HepG2 (cell line): ENCODE results near the gene ZDHHC3. TPM values are rescaled to one million over a fixed set of nuclear protein-coding genes. Genes with fewer than 3 reads are reported as not detected.

Experiments used
- BRCA1 ChIP-seq: sonication (generic); formaldehyde crosslinking; IDR thresholded peaks from 2 replicates; pipeline ENCODE4 v1.4.0; 2020; ENCODE audit warnings: missing genetic modification reagents
- CBFB ChIP-seq: sonication (generic); formaldehyde crosslinking; IDR thresholded peaks from 2 replicates; pipeline ENCODE4 v1.4.0; 2020; ENCODE audit warnings: missing genetic modification reagents
- CHD4 ChIP-seq: fragments of 200-600 bp; sonication (generic); IDR thresholded peaks from 2 replicates; pipeline ENCODE4 v1.7.0; 2017; ENCODE audit warnings: mild to moderate bottlenecking, low read length, borderline replicate concordance
- E2F1 ChIP-seq: sonication (generic); formaldehyde crosslinking; IDR thresholded peaks from 2 replicates; pipeline ENCODE4 v1.5.0; 2020; ENCODE audit warnings: missing genetic modification reagents
- ELF1 ChIP-seq: sonication (generic); formaldehyde crosslinking; IDR thresholded peaks from 2 replicates; pipeline ENCODE4 v1.4.0; 2020; ENCODE audit warnings: missing genetic modification reagents
- FOXM1 ChIP-seq: sonication (generic); formaldehyde crosslinking; IDR thresholded peaks from 2 replicates; pipeline ENCODE4 v1.5.0; 2020; ENCODE audit warnings: missing genetic modification reagents
- GABPB1 ChIP-seq: IDR thresholded peaks from 2 replicates; pipeline ENCODE4 v1.6.1; 2016; ENCODE audit warnings: mild to moderate bottlenecking, missing genetic modification reagents, moderate library complexity, missing compliant biosample characterization
- GMEB1 ChIP-seq: sonication (generic); formaldehyde crosslinking; IDR thresholded peaks from 2 replicates; pipeline ENCODE4 v1.5.1; 2020; ENCODE audit warnings: missing genetic modification reagents, mild to moderate bottlenecking, borderline replicate concordance
- MAF1 ChIP-seq: sonication (generic); formaldehyde crosslinking; IDR thresholded peaks from 2 replicates; pipeline ENCODE4 v1.5.0; 2020; ENCODE audit warnings: missing genetic modification reagents, borderline replicate concordance
- MEF2D ChIP-seq: sonication (generic); formaldehyde crosslinking; IDR thresholded peaks from 2 replicates; pipeline ENCODE4 v1.5.1; 2020; ENCODE audit warnings: mild to moderate bottlenecking, missing genetic modification reagents
- POLR2A ChIP-seq, 2 experiments: IDR thresholded peaks; 2 replicates each; pipeline ENCODE4 v1.6.1; 2011; ENCODE audit warnings: low read depth in 2 of 2, low read length in 2 of 2, mild to moderate bottlenecking in 1 of 2, moderate library complexity in 1 of 2; ENCODE audit not compliant: insufficient read depth in 1 of 2
- POLR2G ChIP-seq: fragments of 200-400 bp; formaldehyde crosslinking; IDR thresholded peaks from 2 replicates; pipeline ENCODE4 v1.6.1; 2018; ENCODE audit warnings: mild to moderate bottlenecking, low read depth, low read length, moderate library complexity
- XBP1 ChIP-seq: sonication (generic); formaldehyde crosslinking; IDR thresholded peaks from 2 replicates; pipeline ENCODE4 v1.5.0; 2020; ENCODE audit warnings: missing genetic modification reagents
- ZBTB21 ChIP-seq: sonication (generic); formaldehyde crosslinking; IDR thresholded peaks from 2 replicates; pipeline ENCODE4 v1.4.0; 2020; ENCODE audit warnings: missing genetic modification reagents
- ZFYVE20 ChIP-seq: sonication (generic); formaldehyde crosslinking; IDR thresholded peaks from 2 replicates; pipeline ENCODE4 v1.8.0; 2023; ENCODE audit warnings: low read depth, mild to moderate bottlenecking, moderate library complexity, missing genetic modification reagents, borderline replicate concordance
- ZNF121 ChIP-seq: sonication (generic); formaldehyde crosslinking; IDR thresholded peaks from 2 replicates; pipeline ENCODE4 v1.5.0; 2020; ENCODE audit warnings: mild to moderate bottlenecking, missing genetic modification reagents
- ZNF143 ChIP-seq: sonication (generic); formaldehyde crosslinking; IDR thresholded peaks from 2 replicates; pipeline ENCODE4 v1.4.0; 2020; ENCODE audit warnings: missing genetic modification reagents
- ZNF17 ChIP-seq: sonication (generic); formaldehyde crosslinking; IDR thresholded peaks from 2 replicates; pipeline ENCODE4 v1.5.0; 2020; ENCODE audit warnings: mild to moderate bottlenecking, missing genetic modification reagents
- ZNF562 ChIP-seq: sonication (generic); formaldehyde crosslinking; IDR thresholded peaks from 2 replicates; pipeline ENCODE4 v1.8.0; 2022; ENCODE audit warnings: missing genetic modification reagents, borderline replicate concordance
- ZNF563 ChIP-seq: sonication (generic); formaldehyde crosslinking; IDR thresholded peaks from 2 replicates; pipeline ENCODE4 v1.8.0; 2022; ENCODE audit warnings: mild to moderate bottlenecking, moderate library complexity, missing genetic modification reagents
- ZNF674 ChIP-seq: sonication (generic); formaldehyde crosslinking; IDR thresholded peaks from 2 replicates; pipeline ENCODE4 v1.5.0; 2020; ENCODE audit warnings: low read depth, mild to moderate bottlenecking, missing genetic modification reagents
- ZNF883 ChIP-seq: sonication (generic); formaldehyde crosslinking; IDR thresholded peaks from 2 replicates; pipeline ENCODE4 v1.5.1; 2020; ENCODE audit warnings: mild to moderate bottlenecking, missing genetic modification reagents; ENCODE audit errors: not compliant biosample characterization
- polyA plus RNA-seq, 8 experiments: library from polyadenylated mRNA; depleted of rRNA in 3 of 8; stranded (reverse) in 7 of 8; unstranded in 1 of 8; fragments of >200 nt; fragmentation: Illumina TruSeq in 4 of 8; extraction: Trizol in 4 of 8; gene quantifications; 2 replicates each; pipeline versions ENCODE4 v1.2.1 to v1.2.3, GENCODE V29; 2011 to 2016; ENCODE audit warnings: low read depth in 4 of 8, missing spikeins in 1 of 8, mixed read lengths in 1 of 8; ENCODE audit not compliant: insufficient read depth in 1 of 8
- total RNA-seq, 5 experiments: library from RNA; depleted of rRNA; stranded (reverse); fragments of >200 nt; fragmentation: Illumina TruSeq; extraction: Trizol; gene quantifications; 2 replicates each; pipeline ENCODE4 v1.2.3, GENCODE V29; 2016; ENCODE audit warnings: low read depth in 1 of 5
- TF ChIP-seq, protein P1 (sequence below): sonication (generic); formaldehyde crosslinking; IDR thresholded peaks from 2 replicates; pipeline ENCODE4 v1.4.0; 2020; ENCODE audit warnings: missing genetic modification reagents

ZDHHC3 gene
- total and polyA plus RNA-seq, 2 of the 13 experiments (the other 11 are each of a cell fraction or from before 2014, with no cell fraction given): 44.1 to 65.7 TPM

DNA sequence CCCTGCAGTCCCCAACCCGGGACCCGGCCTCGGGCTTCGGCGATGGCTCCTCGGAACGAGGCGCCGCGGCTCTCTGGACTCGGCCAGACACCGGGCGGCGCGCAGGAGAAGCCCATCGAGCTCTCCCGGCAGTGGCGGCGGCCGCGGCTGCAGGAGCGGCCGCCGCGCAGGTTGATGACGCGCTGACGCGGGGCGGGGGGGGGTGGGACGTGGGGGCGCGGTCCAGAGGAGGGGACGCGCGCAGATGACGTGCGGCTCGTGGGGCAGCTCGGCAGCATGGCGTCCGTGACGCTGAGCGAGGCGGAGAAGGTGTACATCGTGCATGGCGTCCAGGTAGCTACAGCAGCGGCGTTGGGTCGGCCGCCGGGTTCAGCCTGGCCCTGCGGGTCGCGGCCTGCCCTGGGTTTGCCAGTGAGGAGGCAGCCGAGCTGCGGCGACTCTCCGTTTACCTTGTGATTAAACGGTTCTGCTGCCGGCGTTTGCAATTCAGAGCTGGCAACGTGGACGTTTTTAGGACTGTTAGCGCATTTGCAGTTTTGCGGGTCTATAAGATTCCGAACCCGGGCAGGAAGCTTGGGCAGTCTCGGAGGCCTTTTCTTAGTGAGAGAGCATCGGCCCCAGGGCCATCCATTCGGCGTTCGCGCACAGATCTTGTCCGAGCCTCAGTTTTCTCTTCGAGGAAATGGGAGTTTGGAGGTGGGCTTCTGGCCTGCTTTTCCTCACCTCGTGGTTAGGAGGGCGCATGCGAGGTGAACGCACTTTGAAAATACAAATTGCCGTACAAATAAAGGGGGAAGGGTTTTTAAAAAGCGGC is at the start of gene ZDHHC3, which contains the start of gene EXOSC7 (continued):
- TF ChIP-seq CBFB (CRISPR knock-in tag) (peak; percentile 65; the same call in 1 of the 2 replicates), MAF1 (CRISPR knock-in tag) (0 out of 2 replicates have a peak, but pooled peaks have one; percentile 26), ZBTB21 (no peak), XBP1 (CRISPR knock-in tag) (no peak), POLR2A (IDR thresholded peaks at IDR 0.05; ENCODE audit: insufficient read depth in 1 of 2, low read depth in 2 of 2, low read length in 2 of 2) (peak; percentile 90 to 92), BRCA1 (CRISPR knock-in tag) (peak; percentile 30; the same call in 1 of the 2 replicates), ZNF883 (CRISPR knock-in tag) (peak; percentile 45), ELF1 (CRISPR knock-in tag) (peak; percentile 18; the same call in 1 of the 2 replicates), ZNF17 (CRISPR knock-in tag) (no peak), ZNF562 (CRISPR knock-in tag) (no peak), POLR2G (peak; percentile 87), ZFYVE20 (no peak), E2F1 (CRISPR knock-in tag) (no peak; the same call in 1 of the 2 replicates), FOXM1 (CRISPR knock-in tag) (no peak), ZNF143 (CRISPR knock-in tag) (no peak), ZNF121 (CRISPR knock-in tag) (no peak), GMEB1 (CRISPR knock-in tag) (peak; percentile 90), ZNF674 (no peak), CHD4 (no peak), ZNF563 (CRISPR knock-in tag) (no peak), GABPB1 (CRISPR knock-in tag) (peak; percentile 80), MEF2D (CRISPR knock-in tag) (no peak)
- TF ChIP-seq, protein P1, sequence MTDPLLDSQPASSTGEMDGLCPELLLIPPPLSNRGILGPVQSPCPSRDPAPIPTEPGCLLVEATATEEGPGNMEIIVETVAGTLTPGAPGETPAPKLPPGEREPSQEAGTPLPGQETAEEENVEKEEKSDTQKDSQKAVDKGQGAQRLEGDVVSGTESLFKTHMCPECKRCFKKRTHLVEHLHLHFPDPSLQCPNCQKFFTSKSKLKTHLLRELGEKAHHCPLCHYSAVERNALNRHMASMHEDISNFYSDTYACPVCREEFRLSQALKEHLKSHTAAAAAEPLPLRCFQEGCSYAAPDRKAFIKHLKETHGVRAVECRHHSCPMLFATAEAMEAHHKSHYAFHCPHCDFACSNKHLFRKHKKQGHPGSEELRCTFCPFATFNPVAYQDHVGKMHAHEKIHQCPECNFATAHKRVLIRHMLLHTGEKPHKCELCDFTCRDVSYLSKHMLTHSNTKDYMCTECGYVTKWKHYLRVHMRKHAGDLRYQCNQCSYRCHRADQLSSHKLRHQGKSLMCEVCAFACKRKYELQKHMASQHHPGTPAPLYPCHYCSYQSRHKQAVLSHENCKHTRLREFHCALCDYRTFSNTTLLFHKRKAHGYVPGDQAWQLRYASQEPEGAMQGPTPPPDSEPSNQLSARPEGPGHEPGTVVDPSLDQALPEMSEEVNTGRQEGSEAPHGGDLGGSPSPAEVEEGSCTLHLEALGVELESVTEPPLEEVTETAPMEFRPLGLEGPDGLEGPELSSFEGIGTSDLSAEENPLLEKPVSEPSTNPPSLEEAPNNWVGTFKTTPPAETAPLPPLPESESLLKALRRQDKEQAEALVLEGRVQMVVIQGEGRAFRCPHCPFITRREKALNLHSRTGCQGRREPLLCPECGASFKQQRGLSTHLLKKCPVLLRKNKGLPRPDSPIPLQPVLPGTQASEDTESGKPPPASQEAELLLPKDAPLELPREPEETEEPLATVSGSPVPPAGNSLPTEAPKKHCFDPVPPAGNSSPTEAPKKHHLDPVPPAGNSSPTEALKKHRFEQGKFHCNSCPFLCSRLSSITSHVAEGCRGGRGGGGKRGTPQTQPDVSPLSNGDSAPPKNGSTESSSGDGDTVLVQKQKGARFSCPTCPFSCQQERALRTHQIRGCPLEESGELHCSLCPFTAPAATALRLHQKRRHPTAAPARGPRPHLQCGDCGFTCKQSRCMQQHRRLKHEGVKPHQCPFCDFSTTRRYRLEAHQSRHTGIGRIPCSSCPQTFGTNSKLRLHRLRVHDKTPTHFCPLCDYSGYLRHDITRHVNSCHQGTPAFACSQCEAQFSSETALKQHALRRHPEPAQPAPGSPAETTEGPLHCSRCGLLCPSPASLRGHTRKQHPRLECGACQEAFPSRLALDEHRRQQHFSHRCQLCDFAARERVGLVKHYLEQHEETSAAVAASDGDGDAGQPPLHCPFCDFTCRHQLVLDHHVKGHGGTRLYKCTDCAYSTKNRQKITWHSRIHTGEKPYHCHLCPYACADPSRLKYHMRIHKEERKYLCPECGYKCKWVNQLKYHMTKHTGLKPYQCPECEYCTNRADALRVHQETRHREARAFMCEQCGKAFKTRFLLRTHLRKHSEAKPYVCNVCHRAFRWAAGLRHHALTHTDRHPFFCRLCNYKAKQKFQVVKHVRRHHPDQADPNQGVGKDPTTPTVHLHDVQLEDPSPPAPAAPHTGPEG: no peak
